ENCODE results near the gene ZNF350. TPM values are rescaled to one million over a fixed set of nuclear protein-coding genes. Genes with fewer than 3 reads are reported as not detected.

ZNF350 gene
- total and polyA plus RNA-seq, 2 of the 13 experiments (the other 11 are each of a cell fraction or from before 2014, with no cell fraction given) = 3.7 to 6.9 TPM

DNA sequence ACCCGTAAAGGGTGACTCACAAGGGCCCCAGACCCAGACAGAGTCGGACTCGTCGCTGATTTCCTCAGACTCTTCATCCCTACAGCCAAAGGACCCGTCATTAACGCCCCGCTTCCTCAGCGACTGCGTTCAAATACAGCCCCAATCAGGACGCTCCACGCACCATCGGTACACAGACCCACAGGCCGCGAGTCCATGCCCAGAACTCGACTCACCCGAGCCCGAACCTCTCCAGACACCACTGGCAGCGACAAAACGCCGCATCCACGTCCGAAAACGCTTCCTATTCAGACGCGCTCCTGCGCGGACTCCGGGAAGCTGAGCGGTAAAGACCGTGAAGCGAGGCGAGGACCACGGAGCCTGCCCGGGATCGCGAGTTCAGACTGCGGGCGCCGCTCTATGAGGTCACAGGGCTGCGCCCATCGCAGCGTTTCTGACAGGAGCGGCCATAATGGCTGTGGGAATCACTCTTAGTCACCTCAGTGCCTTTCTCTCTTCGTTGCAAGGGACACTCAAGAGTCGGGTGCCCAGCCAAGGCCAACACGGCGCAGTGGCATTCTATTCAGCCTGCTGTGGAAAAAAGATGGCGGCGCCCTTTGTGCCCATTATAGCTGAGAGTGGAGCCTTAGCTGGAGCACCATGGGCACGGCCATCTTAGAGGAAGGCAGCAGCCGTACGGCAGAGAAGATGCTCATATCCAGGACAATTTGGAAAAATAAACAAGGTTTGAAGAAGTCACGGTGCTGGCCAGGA, 41.6 kb upstream of the ZNF350 start, which contains the start of gene ZNF614 (continued):
- TF ChIP-seq ZBTB4 (CRISPR knock-in tag; IDR thresholded peaks at IDR 0.05; ENCODE audit: borderline replicate concordance) (no peak), PHB2 (IDR thresholded peaks at IDR 0.05; ENCODE audit: partially characterized antibody) (no peak), TSC22D2 (CRISPR knock-in tag; IDR thresholded peaks at IDR 0.05; ENCODE audit: borderline replicate concordance) (peak; percentile 77; the same call in 1 of the 2 replicates), KMT2B (CRISPR knock-in tag; IDR thresholded peaks at IDR 0.05) (peak; percentile 97), ZFP37 (CRISPR knock-in tag; IDR thresholded peaks at IDR 0.05; ENCODE audit: borderline replicate concordance) (peak; percentile 74; the same call in 1 of the 2 replicates), CBFB (CRISPR knock-in tag; IDR thresholded peaks at IDR 0.05) (0 out of 2 replicates have a peak, but pooled peaks have one; percentile 58), ZNF839 (CRISPR knock-in tag; IDR thresholded peaks at IDR 0.05; ENCODE audit: borderline replicate concordance) (no peak), PHF21A (CRISPR knock-in tag; IDR thresholded peaks at IDR 0.05) (no peak; the same call in 1 of the 2 replicates), NRL (CRISPR knock-in tag; IDR thresholded peaks at IDR 0.05; ENCODE audit: borderline replicate concordance) (peak; percentile 81), ZBTB38 (CRISPR knock-in tag; IDR thresholded peaks at IDR 0.05) (peak; percentile 64; the same call in 1 of the 2 replicates), ZNF891 (CRISPR knock-in tag; IDR thresholded peaks at IDR 0.05) (0 out of 2 replicates have a peak, but pooled peaks have one; percentile 61), ZNF576 (CRISPR knock-in tag; IDR thresholded peaks at IDR 0.05) (peak; percentile 76; the same call in 1 of the 2 replicates), ZNF484 (CRISPR knock-in tag; IDR thresholded peaks at IDR 0.05; ENCODE audit: borderline replicate concordance, low read depth) (no peak), ZNF276 (CRISPR knock-in tag; IDR thresholded peaks at IDR 0.05; ENCODE audit: low read depth) (no peak), ZNF615 (CRISPR knock-in tag; IDR thresholded peaks at IDR 0.05; ENCODE audit: borderline replicate concordance) (no peak), GABPB1 (CRISPR knock-in tag; IDR thresholded peaks at IDR 0.05) (peak; percentile 86), DR1 (CRISPR knock-in tag; IDR thresholded peaks at IDR 0.05) (peak; percentile 65), GMEB1 (CRISPR knock-in tag; IDR thresholded peaks at IDR 0.05; ENCODE audit: borderline replicate concordance) (peak; percentile 82)
- TF ChIP-seq, protein P1, sequence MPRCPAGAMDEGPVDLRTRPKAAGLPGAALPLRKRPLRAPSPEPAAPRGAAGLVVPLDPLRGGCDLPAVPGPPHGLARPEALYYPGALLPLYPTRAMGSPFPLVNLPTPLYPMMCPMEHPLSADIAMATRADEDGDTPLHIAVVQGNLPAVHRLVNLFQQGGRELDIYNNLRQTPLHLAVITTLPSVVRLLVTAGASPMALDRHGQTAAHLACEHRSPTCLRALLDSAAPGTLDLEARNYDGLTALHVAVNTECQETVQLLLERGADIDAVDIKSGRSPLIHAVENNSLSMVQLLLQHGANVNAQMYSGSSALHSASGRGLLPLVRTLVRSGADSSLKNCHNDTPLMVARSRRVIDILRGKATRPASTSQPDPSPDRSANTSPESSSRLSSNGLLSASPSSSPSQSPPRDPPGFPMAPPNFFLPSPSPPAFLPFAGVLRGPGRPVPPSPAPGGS (CRISPR knock-in tag; IDR thresholded peaks at IDR 0.05) = peak; percentile 72

Measured in HepG2 (cell line).